GM10266 (cell line): ENCODE measurements around the gene MYRF.

Experiments used
- DNase-seq: peaks from one replicate; pipeline ENCODE4 v3.0.0; 2012; ENCODE audit errors: extremely low spot score
- CTCF ChIP-seq: IDR thresholded peaks from 2 replicates; pipeline ENCODE4 v1.5.1; 2012; ENCODE audit warnings: mild to moderate bottlenecking, low read depth; ENCODE audit not compliant: control insufficient read depth, insufficient read depth; ENCODE audit errors: missing control alignments

Gene MYRF

DNA sequence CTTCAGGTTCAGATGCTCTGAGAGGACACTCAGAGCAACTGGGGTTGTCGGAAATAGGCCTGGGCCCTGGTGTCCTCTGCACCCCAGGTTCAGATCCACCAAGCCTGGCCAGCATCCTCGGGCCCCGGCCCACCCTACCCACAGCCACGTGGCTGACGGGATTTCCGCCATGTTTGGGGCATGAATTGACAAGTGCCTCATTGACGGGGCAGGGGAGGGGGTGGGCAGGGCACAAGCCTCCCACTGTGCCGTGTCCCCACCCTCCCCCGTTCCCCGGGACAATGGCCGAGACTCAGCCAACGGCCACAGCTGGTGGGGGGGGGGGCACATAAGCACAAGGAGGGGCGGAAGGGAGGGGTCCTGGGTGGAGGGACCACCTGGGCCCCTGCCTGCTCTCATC lies 8.5 kb downstream of the MYRF start:
- no peak for TF ChIP-seq CTCF

GRCh38 chr11:61761440-61762222 lies 9.2 kb downstream of the MYRF start:
- no peak for TF ChIP-seq CTCF
- DNase-seq: no peak

More for the DNA sequence above, 8.5 kb downstream of the MYRF start:
- no peak for DNase-seq

GRCh38 chr11:61762223-61762615 lies 9.8 kb downstream of the MYRF start:
- DNase-seq: no peak
- TF ChIP-seq CTCF: no peak

GRCh38 chr11:61762798-61763197 lies 10.4 kb downstream of the MYRF start:
- DNase-seq: no peak
- no peak for TF ChIP-seq CTCF

DNA sequence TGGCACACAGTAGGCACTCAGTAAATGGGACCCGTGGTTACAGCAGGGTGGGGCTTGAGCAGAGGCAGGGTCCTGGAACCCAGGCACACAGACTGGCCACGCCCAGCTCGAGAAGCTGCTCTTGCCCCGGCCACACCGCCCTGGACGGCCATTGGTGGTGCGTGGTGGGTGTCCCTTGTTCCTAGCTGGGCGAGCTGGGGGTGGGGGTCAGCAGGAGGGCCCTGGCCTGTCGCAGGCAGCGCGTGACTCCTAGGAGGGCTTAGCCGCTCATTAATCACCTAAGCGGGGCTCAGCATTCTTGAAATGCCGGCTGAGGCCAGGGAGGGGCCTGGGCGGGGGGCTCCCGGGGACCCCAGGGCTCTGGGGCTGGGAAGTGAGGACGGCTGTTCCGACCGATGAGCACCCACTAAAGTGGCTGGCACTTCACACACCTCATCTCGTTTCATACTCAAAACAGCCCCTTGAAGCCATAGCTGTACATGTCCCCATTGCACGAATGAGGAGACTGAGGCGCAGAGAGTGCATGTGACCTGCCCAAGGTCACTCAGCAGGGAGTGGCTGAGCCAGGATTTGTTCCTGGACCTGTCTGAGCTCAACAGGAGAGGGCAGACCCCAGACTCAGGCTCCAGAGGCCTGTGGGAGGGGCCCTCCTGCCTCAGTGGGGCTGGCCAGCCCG lies 11.6 kb downstream of the MYRF start:
- DNase-seq: no peak
- no peak for TF ChIP-seq CTCF

- TF ChIP-seq CTCF: no peak
- no peak for DNase-seq
Measured at GRCh38 chr11:61764606-61765260, 12.3 kb downstream of the MYRF start.
